Fibroblast of lung (primary cell): ENCODE measurements around the gene SLC16A9. TPM values are rescaled to one million over a fixed set of nuclear protein-coding genes. Genes with fewer than 3 reads are reported as not detected.
"Not testable (repeated sequence)": the region's sequence is repeated elsewhere in the genome, so short reads cannot be mapped to it uniquely, and the experiment has no call there.

Experiments used
- DNase-seq, 2 donors: peaks; one replicate each; pipeline versions ENCODE4 v3.0.0 to v3.0.0-alpha.2; 2010; ENCODE audit warnings: low read depth in 2 of 2
- H2AFZ ChIP-seq: 2 replicates; pipeline ENCODE4 v1.5.1; 2012; ENCODE audit warnings: low read length, control low read depth, inconsistent platforms
- H3K27ac ChIP-seq: 2 replicates; pipeline ENCODE4 v1.5.1; 2011; ENCODE audit warnings: low read length, control low read depth; ENCODE audit not compliant: insufficient read depth
- H3K27me3 ChIP-seq: 2 replicates; pipeline ENCODE4 v1.5.1; 2011; ENCODE audit warnings: mild to moderate bottlenecking, low read length; ENCODE audit not compliant: control insufficient read depth, insufficient read depth
- H3K36me3 ChIP-seq: 2 replicates; pipeline ENCODE4 v1.5.1; 2011; ENCODE audit warnings: low read length; ENCODE audit not compliant: control insufficient read depth, insufficient read depth
- H3K4me1 ChIP-seq: 2 replicates; pipeline ENCODE4 v1.5.1; 2011; ENCODE audit warnings: low read length; ENCODE audit not compliant: control insufficient read depth, insufficient read depth; ENCODE audit errors: extremely low read depth
- H3K4me2 ChIP-seq: 2 replicates; pipeline ENCODE4 v1.5.1; 2011; ENCODE audit warnings: low read length, control low read depth; ENCODE audit not compliant: insufficient read depth; ENCODE audit errors: extremely low read depth
- H3K4me3 ChIP-seq, 4 experiments: fragments of 200-600 bp in 1 of 4; sonication (generic) in 1 of 4; replicated peaks in 1 of 4; 2 replicates each; pipeline ENCODE4 v1.5.1; 2011 to 2016; ENCODE audit warnings: low read length in 4 of 4, low read depth in 3 of 4, mild to moderate bottlenecking in 3 of 4, control low read depth in 2 of 4, inconsistent platforms in 1 of 4, mixed read lengths in 1 of 4; ENCODE audit not compliant: insufficient read depth in 1 of 4; ENCODE audit errors: control extremely low read depth in 1 of 4
- H3K79me2 ChIP-seq: 2 replicates; pipeline ENCODE4 v1.5.1; 2012; ENCODE audit warnings: mild to moderate bottlenecking, low read length, inconsistent platforms; ENCODE audit not compliant: control insufficient read depth, insufficient read depth
- H3K9ac ChIP-seq: 2 replicates; pipeline ENCODE4 v1.5.1; 2011; ENCODE audit warnings: mild to moderate bottlenecking, low read length, control low read depth; ENCODE audit not compliant: insufficient read depth
- H3K9me3 ChIP-seq: 2 replicates; pipeline ENCODE4 v1.5.1; 2012; ENCODE audit warnings: low read depth, low read length; ENCODE audit not compliant: control insufficient read depth, insufficient read depth
- H4K20me1 ChIP-seq: 2 replicates; pipeline ENCODE4 v1.5.1; 2011; ENCODE audit warnings: low read length; ENCODE audit not compliant: control insufficient read depth, insufficient read depth; ENCODE audit errors: extremely low read depth
- EZH2 ChIP-seq: IDR thresholded peaks from 2 replicates; pipeline ENCODE4 v1.5.1; 2012; ENCODE audit warnings: low read length, control low read depth, mild to moderate bottlenecking; ENCODE audit errors: missing control alignments
- polyA plus RNA-seq, 2 donors: library from polyadenylated mRNA; depleted of rRNA in 1 of 2; stranded (reverse) in 1 of 2; unstranded in 1 of 2; fragments of >200 nt; gene quantifications; 2 replicates each; pipeline ENCODE4 v1.2.1, GENCODE V29; 2011 to 2012; ENCODE audit warnings: missing spikeins in 1 of 2
- total RNA-seq: library from RNA; depleted of rRNA; stranded (reverse); fragments of >200 nt; gene quantifications from 2 replicates; pipeline ENCODE4 v1.2.1, GENCODE V29; 2014
- TF ChIP-seq, protein P1 (sequence below), 2 donors: IDR thresholded peaks in 1 of 2; conservative IDR thresholded peaks in 1 of 2; 1 replicate in 1 of 2; 2 replicates in 1 of 2; pipeline ENCODE4 v1.5.1; 2011 to 2012; ENCODE audit warnings: low read length in 2 of 2, control low read depth in 1 of 2, inconsistent platforms in 1 of 2, low read depth in 1 of 2, mild to moderate bottlenecking in 1 of 2

The SLC16A9 gene
- total and polyA plus RNA-seq, 2 donors (not counting 1 experiment from before 2014, with no cell fraction given): 0.08 to 0.66 TPM

DNA sequence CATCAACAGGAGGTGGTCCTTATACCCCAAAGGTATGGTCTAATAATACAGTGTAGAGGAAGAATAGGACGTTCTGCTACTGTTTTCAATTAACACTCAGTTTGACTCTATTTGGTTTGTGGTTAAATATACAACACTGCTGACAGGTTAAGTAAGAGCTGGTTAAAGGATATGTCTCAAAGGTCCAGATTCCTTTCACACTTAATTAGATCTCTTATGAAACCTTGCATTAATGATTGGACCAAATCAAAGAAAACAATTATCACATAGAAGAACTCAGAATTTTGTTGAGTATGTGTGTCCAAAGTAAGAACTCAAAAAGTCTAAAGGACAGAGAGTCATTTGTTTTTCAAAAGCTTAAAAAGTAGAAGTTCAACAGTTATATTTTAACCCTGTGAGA lies 25.6 kb upstream of the SLC16A9 start:
- H4K20me1 ChIP-seq: no peaks in the 10 kb centered on the region

DNA sequence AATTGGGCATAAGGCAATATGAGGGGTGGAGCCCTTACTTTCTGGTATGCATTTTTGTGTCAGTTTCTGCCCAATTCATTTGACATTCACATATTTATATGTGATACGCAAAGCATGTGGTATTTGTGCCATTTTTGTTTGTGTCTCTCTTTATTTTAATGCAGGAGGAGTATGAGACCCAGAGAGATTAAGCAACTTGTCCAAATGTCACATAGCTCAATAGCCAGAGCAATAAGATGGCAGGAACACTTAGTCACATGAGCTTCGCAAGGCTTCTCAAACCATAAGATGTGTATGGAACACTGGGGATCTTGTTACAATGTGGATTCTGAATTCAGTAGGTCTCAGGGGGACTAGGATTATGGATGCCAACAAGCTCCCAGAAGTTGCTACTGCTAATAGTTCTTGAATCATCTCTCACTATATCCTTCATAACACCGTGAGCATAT lies 24.4 kb upstream of the SLC16A9 start:
- Histone ChIP-seq H2AFZ (no peak overlapping the region), H3K79me2 (no peaks in the 10 kb centered on the region), H3K4me1 (no peaks in the 10 kb centered on the region), H3K27me3 (no peaks in the 10 kb centered on the region), H4K20me1 (no peaks in the 10 kb centered on the region), H3K4me2 (no peak overlapping the region), H3K9ac (no peak overlapping the region), H3K27ac (no peak overlapping the region), H3K4me3 (no peak overlapping the region), H3K9me3 (no peaks in the 10 kb centered on the region), H3K36me3 (no peaks in the 10 kb centered on the region)
- TF ChIP-seq, protein P1, sequence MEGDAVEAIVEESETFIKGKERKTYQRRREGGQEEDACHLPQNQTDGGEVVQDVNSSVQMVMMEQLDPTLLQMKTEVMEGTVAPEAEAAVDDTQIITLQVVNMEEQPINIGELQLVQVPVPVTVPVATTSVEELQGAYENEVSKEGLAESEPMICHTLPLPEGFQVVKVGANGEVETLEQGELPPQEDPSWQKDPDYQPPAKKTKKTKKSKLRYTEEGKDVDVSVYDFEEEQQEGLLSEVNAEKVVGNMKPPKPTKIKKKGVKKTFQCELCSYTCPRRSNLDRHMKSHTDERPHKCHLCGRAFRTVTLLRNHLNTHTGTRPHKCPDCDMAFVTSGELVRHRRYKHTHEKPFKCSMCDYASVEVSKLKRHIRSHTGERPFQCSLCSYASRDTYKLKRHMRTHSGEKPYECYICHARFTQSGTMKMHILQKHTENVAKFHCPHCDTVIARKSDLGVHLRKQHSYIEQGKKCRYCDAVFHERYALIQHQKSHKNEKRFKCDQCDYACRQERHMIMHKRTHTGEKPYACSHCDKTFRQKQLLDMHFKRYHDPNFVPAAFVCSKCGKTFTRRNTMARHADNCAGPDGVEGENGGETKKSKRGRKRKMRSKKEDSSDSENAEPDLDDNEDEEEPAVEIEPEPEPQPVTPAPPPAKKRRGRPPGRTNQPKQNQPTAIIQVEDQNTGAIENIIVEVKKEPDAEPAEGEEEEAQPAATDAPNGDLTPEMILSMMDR (conservative IDR thresholded peaks at IDR 0.05 in 1 of 2, IDR thresholded peaks at IDR 0.05 in 1 of 2; ENCODE audit: low read depth in 1 of 2, low read length in 2 of 2): no peak
- TF ChIP-seq EZH2: no peak
- no peak for DNase-seq

More for the DNA sequence above, 25.6 kb upstream of the SLC16A9 start:
- Histone ChIP-seq H3K9me3 (no peaks in the 10 kb centered on the region), H3K79me2 (no peaks in the 10 kb centered on the region), H3K4me1 (no peaks in the 10 kb centered on the region), H3K9ac (no peak overlapping the region), H3K27me3 (no peaks in the 10 kb centered on the region), H2AFZ (no peak overlapping the region), H3K36me3 (no peaks in the 10 kb centered on the region), H3K27ac (no peak overlapping the region), H3K4me3 (no peak overlapping the region), H3K4me2 (no peak overlapping the region)
- no peak for DNase-seq
- TF ChIP-seq EZH2: no peak
- TF ChIP-seq, protein P1 (conservative IDR thresholded peaks at IDR 0.05 in 1 of 2, IDR thresholded peaks at IDR 0.05 in 1 of 2; ENCODE audit: low read depth in 1 of 2, low read length in 2 of 2): no peak

DNA sequence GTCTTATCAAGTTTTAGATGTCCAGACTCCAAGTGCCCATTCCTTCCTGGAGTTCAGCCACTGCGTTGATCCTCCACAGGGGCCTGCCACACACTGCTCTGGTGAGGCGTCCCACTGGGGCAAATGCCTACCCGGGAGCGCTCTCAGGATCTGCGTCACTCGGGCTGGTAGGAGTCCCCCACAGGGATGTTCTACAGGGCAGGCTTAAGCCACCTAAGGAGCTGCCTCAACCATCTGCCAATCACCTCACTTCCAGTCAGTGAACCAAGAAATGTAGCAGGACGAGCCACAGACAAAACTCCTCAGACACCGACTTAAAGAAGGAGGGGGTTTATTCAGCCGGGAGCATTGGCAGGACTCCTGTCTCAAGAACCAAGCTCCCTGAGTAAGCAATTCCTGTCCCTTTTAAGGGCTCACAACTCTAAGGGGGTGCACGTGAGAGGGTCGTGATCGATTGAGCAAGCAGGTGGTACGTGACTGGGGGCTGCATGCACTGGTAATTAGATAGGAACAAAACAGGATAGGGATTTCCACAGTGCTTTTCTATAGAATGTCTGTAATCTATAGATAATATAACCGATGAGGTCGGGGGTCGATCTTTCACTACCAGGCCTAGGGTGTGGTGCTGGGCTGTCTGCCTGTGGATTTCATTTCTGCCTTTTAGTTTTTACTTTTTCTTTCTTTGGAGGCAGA lies 23.8 kb upstream of the SLC16A9 start:
- not testable (repeated sequence) for H3K27ac ChIP-seq, H2AFZ ChIP-seq, H3K27me3 ChIP-seq, H4K20me1 ChIP-seq, H3K36me3 ChIP-seq, H3K4me3 ChIP-seq, H3K9me3 ChIP-seq, H3K4me2 ChIP-seq, H3K4me1 ChIP-seq, DNase-seq, H3K79me2 ChIP-seq, H3K9ac ChIP-seq

DNA sequence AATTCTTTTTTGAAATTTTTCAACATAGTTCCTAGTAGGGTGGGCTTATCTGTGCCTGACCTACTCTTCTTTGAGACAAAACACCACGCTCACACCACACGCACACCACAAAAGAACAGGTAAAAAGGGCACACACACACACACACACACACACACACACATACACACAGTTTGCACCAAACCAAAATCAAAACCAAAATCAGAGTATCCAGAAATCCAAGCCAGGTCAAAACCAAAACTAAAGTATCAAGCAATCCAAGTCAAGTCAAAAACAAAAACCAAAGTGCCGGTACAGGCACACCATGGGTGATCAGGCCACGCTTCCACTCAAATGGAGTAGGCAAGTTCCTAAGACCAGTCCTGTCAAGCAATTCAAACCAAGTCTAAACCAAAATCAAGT lies 23.2 kb upstream of the SLC16A9 start:
- not testable (repeated sequence) for DNase-seq, H3K4me2 ChIP-seq, H3K9me3 ChIP-seq, H3K36me3 ChIP-seq, H3K27ac ChIP-seq, H3K9ac ChIP-seq, H3K79me2 ChIP-seq, H3K4me3 ChIP-seq, H3K27me3 ChIP-seq, H4K20me1 ChIP-seq, H3K4me1 ChIP-seq, H2AFZ ChIP-seq

DNA sequence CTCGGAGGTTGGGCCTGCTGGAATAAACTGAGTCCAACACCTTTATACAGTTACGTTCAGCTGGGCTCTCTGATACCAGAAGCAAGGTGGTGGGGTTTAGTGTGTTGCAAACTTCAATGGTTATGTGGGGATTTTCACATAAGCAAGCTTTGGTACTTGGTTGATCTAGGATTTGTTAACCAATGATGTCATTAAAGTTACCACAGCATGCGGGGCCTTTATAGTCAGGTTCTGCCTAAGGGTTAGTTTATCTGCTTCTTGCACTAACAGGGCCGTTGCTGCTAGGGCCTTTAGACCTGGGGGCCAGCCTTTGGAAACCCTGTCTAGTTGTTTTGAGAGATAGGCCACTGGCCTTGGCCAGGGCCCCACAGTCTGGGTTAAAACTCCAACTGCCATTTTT lies 19.5 kb upstream of the SLC16A9 start:
- not testable (repeated sequence) for H3K79me2 ChIP-seq, H3K4me3 ChIP-seq, H3K36me3 ChIP-seq, H3K4me1 ChIP-seq, H3K9ac ChIP-seq, H3K9me3 ChIP-seq, DNase-seq, H3K27me3 ChIP-seq, H4K20me1 ChIP-seq, H3K4me2 ChIP-seq, H3K27ac ChIP-seq, H2AFZ ChIP-seq
